Forelimb muscle (tissue), 1 donor: ENCODE data around the gene SLC9A8. TPM values are rescaled to one million over a fixed set of nuclear protein-coding genes. Genes with fewer than 3 reads are reported as not detected.

Experiments
- DNase-seq: peaks from one replicate; pipeline ENCODE4 v3.0.0-alpha.2; 2013; ENCODE audit warnings: low read depth
- polyA plus RNA-seq: library from polyadenylated mRNA; unstranded; fragments of 120-200 nt; gene quantifications from one replicate; pipeline ENCODE4 v1.2.1, GENCODE V29; 2013; ENCODE audit not compliant: insufficient read length

Gene SLC9A8
- polyA plus RNA-seq, 1 donor = 5.7 TPM

DNA sequence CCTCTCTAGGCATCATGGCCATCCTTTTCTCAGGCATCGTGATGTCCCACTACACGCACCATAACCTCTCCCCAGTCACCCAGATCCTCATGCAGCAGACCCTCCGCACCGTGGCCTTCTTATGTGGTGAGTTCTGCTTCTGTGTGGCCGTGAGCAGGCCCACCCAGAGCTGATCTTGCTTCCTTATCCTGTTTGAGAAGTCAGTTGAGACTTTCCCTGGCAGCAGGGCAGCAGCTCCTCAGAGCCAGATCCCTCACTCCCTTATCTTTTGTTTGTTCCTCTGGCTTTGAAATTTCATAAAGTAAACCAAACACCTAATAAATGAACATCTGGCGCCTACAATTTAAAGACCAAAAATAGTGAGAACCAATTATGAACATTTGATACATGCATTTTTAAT, 62.1 kb downstream of the SLC9A8 start:
- DNase-seq = no peak

DNA sequence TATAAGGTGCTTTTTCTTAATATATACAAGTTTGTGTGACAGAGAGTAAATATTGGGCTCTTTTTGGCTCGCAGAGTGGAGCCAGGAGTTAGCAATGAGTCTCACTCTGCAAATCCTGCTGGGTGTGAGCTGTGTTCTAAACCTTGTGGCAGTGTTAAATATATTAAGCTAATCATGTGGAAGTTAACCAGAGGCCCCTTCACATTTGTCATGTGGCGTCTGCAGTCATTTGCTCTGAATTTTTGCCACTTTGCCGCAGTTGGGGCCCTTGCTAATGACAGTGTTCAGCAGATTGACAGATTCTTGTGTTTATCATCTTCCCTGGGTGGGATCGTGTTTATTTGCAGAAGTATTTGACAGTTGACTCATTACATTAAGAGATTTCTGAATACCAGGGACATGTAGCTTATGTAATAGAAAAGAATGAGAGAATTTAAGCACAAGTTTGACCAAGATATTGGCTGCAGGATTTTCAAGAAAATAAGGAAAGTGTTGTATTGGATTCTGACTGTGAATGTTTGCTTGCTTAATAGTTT, 64.8 kb downstream of the SLC9A8 start:
- DNase-seq = no peak

DNA sequence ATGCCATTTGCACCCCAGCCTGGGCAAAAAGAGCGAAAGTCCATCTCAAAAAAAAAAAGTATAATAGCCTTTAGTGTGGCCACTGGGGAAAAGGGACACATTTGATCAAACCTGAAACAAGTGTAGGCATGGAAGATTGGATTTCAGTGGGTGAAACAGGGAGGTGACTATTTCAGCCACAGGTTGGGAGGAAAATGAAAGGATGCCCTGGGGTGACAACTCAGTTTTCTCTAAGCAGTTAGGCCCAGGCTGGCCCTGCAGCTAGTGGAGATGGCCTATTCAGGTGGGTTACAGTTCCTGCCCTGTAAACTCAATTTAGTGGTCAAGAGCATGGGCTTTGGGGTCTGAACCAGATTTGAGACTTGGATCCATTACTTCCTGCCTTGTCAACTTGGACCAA, 66.3 kb downstream of the SLC9A8 start:
- DNase-seq = no peak

DNA sequence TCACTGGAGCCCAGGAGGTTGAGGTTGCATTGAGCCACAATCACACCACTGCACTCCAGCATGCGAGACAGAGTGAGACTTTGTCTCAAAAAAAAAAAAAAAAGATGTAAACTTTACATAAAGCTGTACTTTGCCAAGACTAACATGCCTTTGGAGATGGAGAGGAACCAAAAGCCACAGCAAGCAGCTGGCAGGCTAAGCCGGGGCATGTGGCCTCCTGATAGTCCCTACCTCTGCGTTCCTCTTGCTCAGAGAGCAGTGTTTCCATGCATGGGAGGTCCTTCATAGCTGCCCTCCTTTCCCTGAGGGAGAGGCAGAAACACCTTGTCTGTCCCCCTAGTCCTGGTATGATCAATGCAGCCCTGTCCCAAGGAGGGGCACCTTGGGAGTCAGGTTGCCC, 67.5 kb downstream of the SLC9A8 start:
- DNase-seq = no peak

DNA sequence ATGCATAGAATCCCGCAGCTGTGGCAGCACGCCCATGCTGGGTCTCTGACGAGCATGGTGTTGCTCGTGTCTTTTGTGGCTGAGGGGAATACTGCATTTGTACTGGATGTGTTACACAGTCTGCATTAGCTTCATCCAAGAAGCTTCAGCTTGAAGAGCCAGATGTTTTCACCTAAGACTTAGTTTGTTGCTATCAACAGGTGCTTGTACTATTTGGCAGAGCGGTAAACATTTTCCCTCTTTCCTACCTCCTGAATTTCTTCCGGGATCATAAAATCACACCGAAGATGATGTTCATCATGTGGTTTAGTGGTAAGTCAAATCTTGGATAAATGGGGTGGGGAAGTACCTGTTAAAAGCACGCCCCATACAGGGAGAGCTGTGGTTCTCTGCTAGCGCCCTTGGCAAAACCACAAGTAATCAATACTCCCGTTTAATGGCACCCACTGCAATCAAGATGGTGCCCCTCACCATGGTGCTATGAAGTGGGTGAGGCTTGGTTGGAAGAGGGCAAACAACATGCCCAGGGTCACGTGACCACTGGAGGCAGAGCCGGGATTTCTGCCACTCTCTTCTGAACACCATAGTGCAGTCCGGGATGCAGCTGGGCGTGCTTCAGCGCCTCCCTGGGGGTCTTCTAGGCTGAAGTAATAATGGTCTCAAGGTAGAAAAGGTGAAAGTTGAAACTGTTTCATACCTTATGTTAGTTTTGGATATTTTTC, 68.3 kb downstream of the SLC9A8 start:
- DNase-seq = no peak

DNA sequence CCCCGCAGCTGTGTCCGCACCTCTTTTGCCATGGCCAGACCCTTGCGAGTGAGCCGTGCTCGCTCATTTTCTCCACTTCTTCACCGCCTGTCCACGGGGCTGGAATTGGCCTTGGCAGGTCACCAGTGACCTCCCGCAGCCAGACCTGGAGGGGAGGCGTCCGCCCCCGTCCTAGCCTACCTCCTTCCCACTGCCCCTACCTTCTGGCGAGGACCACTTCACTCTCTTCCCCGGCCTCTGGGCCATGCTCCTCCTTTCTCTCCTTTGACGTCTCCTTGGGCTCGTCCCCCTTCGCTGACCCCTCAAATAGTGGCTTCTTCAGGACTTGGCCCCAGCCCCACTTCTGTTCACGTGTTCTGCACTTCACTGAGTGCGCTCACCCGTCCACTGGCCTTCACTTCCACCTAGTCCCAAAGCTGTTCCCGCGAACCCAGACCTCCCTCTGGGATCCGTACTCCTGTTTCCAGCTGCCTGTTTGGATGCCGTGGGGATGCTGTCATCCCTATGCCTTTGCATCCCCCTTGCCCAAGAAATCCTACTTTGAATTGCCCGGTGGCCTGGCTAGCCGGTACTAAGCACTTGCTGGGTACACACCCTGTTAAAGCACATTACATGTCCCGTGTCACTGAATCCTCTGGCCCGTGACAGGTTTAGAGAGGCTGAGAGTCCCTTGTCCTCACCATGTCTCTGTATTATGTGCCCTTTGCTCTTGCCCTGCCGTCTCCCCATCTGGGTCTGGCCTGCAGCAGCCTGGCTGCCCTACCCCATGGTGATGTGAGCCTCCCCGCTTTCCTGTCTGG, 69.7 kb downstream of the SLC9A8 start:
- no peak for DNase-seq

DNA sequence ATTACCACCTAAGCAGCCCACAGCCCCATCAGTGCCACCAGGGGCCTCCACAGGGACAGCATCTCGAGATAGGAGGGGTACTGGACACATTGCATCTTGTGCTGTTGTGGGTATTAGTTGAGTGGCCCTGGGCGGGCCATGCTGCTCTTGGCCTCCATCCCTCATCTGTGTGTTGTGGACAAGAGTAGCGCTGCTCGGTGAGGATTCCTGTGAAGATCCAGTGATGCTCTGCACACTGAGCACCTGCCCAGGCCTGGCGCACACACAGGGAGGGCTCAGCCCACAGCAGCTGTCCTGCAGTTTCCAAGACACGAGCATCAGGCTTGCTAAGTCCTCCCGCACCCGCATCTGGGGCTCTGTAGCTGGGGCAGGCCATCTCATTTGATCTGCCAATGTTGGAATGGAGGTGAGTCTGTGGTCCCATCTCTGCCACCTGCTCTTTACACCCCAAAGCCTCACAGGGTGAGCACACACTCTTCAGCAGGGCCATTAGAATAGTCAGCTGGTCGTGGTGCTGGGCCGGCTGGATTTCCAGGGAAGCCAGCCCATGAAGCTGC, 70.7 kb downstream of the SLC9A8 start:
- DNase-seq = no peak

DNA sequence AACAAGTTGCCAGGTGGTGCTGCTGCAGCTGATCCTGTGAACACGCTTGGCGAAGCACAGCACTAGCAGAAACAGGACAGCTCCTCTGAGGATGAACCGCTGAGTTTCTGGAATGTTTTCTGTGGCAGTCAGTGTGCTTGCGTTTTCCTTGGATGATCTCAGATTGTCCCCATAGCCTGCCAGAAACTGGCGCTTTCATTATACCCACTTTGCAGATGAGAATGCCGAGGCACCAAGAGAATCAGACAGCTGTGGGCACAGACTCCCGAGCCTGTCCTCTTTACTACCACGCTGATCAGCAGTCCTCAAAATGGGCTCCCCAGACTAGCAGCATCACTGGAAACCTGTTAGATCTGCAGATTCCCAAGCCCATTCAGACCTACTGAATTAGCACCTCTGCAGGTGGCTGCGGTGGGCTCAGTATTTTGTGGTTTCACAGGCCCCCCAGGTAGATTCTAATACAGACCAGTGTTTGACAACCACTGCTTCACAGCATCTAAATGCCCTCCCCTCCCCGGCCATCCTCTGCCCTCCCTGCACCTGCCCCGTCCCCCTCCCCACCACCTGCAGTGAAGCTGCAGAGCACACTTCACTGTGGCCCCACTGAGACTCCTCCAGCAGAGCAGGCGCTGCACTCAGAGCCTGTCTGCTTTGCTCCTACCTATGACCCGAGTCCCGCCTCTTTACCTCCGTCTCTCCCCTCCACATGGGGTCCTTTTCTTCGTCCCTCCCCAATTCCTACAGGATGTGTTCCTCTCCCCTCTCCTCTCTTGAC, 73.1 kb downstream of the SLC9A8 start:
- no peak for DNase-seq

DNA sequence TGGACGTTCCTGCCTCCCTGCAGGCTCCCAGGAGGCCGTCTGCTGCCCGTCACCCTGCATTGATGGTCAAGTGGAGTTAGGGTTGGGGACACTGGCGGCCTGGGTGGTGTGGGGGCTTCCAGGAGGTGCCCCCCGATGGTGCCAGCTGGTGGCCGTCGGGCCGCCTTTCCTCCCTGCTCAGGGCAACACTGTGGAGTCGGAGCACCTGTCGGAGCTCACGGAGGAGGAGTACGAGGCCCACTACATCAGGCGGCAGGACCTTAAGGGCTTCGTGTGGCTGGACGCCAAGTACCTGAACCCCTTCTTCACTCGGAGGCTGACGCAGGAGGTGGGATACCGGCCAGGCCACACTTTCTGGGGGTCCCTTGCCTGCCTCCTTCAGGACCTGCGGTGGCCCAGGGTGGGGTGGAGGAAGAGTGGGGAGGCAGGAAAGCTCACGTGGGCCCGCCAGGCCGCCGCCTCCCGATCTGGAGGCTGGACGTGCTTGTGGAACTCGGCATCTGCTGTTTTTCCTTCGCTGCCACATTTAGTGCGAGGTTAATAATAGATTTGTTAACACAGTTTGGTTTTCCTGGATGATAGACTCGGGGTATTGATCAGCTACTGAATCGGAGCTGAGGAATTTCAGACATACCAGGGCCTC, 74.1 kb downstream of the SLC9A8 start:
- no peak for DNase-seq

DNA sequence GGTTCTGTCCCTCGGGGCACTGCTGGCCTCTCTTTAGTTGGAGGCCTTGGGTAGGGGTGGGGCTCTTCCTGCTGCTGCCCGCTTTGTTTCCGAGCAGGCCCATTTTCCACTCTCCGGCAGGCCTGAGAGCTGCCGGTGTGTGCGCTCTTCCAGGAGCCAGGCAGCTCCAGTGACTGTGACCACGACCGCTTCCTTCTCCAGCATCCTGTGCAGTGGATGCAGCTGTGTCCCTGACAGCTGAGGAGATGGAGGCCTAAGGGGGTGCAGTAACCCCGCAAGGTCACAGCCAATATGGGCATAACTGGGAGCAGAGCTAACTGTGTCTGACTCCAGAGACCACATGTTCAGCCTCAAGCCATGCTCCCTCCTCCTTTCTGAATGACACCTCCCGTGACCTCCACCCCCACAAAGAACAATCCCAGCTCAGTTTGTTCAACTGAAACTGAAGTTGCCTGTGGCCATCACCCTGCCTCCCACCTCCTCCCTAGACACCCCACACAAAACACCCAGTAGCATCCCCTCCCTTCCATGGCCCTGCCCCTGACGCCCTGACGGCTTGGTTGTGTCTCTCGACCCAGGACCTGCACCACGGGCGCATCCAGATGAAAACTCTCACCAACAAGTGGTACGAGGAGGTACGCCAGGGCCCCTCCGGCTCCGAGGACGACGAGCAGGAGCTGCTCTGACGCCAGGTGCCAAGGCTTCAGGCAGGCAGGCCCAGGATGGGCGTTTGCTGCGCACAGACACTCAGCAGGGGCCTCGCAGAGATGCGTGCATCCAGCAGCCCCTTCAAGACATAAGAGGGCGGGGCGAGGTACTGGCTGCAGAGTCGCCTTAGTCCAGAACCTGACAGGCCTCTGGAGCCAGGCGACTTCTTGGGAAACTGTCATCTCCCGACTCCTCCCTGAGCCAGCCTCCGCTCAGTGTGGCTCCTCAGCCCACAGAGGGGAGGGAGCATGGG, 74.9 kb downstream of the SLC9A8 start:
- no peak for DNase-seq

DNA sequence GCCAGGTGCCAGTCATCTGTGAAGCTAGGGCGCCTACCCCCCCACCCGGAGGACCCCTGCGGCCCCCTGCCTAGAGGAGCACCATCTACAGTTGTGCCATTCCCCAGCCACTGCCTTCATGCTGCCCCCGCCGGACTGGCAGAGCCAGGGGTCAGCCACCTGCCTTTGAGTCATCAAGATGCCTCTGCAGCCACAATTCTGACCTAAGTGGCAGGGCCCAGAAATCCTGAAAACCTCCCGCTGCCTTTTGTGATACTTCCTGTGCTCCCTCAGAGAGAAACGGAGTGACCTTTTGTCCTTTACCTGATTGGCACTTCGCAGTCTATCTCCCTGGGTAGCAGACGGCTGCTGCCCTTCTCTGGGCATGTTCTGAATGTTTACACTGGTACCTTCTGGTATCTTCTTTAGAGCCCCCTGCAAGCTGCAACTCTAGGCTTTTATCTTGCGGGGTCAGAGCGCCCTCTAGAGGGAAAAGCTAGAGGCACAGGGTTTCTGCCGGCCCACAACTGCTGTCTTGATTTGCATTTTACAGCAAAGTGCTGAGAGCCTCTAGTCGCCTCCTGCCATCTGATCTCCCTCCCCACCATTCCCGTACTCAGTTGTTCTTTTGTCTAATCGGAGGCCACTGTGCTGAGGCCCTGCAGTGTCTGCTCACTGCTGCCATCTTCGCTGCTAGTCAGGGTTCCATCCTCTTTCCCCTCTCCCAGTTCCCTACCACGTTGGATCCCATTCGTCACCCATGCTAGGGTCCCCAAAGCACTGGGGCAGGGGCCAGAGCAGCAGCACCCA, 75.8 kb downstream of the SLC9A8 start:
- no peak for DNase-seq

DNA sequence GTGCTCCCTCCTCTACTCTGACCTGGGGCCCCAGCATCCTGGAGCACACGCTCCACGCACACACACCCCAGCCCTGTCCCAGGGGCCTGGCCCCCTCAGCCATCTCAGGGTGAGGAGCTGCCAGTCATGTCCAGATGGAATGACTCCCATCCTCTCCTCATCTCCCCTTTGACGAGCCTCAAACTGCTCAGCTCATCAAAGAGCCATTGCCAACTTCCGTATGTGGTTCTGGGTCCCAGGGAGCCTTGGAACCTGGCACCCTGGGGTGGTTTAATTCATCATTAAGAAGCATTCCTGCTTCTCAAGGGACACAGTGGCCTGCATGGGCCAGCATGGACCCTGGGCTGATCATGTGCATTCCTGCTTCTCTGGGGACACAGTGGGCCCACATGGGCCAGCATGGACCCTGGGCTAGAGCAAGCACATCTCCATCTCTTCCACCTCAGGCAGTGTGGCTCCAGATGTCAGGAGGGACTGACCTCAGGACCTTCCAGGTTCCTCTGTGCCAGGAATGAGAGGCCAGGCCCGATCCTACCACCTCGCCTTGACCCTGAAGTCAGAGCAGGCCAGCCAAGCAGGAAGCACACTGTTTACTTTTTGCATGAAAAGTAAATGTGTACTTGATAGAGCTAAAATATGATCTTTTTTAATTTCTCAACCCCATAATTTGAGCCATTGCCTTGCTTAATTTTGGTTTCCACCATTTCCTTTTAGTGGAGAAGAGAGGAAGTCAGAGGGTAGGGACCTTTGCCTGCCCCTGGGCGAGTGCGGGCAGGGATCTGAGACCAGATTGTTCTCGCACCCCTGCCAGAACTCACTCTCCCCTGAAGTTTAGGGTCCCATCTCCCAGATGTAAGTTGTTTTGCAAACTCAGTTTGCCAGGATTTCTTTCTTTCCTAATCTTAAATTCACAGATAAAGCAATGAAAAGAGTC, 76.6 kb downstream of the SLC9A8 start:
- no peak for DNase-seq

DNA sequence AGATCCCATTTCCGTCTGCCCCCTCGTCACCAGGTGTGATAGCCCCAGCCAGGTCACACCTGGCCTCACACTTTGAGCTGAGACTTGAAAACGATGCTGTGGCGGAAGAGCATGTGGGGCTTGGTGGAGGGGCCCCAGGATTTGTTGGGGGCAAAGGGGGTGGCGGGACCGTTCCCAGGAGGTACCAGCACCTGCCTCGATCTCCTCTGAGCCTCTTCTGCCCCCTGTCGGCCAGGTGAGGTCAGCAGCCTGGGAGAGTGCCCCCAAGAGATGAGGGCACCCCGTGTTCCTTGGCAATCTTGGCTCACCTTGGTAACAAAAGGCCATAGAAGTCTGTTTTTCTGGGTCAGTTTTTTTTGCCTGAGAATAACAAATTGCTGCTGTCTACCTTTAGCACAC, 77.3 kb downstream of the SLC9A8 start:
- no peak for DNase-seq

DNA sequence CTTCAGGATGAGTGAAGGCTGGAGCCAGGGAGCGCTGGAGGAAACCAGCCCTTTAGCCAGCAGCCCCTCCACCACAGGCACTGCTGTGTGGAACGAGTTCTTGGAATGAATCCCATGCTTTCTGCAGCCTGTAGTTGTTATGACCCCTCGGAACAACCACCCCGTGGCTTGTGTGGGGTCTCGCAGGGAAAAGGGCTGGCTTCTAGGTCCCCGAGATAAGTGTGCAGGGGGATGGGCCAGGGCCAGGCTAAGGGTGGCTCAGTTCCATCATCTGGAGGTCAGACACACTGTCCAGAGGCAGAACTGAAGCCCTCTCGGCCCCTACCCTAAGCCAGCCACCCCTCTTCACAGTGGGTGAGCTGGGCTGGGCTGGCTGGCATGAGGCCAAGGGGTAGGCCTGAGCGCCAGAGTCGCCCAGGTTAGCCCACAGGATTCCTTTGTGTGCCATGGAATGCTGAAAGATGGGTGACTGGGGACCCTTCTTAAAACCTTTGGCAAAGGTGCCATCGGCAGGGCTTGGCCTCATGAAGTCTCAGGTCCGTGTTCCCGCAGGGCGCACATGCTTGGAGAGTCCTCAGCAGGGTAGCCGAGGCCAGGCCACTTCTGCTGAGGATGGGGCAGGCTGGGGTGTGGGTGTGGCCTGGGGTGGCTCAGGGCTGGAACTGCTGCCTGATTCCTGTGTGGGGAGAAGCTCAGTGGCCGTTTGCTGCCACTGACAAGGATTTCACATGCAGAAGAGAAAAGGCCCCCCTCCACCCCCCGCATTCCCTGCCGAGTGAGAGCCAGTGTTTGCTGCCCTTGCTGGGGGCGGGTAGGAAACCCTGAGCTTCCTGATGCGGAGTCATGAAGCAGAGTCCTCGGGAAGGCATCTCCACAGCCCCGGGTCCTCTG, 78.1 kb downstream of the SLC9A8 start:
- no peak for DNase-seq

DNA sequence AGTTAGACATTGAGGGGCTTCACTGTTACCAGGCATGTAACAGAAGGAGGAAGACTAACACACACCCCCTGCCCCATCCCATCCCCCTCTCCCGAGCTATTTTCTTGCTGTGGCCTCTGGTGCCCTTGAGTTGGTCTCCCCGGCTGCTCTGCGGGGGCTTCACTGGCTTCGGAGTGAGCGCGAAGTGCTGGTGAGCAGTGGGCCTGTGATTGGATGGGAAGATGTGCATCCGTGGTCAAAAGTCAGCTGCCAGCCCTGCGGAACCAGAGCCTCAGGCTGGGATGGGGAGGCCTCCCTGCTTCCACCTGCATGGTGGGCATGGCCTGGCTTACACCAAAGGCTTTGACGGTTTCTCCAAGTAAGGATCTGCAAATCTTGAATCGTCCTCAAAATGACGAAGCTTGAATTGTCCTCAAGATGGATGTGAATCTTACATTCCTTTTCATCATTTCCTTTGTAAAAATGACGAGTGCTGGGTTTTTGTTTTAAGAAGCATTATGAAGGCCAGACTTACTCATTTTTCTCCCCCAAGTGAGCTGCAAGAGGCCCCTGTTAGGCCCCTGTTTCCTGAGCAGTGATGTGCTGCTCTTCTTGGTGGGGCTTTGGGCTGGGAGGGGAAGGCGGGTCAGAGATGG, 79.0 kb downstream of the SLC9A8 start:
- no peak for DNase-seq

DNA sequence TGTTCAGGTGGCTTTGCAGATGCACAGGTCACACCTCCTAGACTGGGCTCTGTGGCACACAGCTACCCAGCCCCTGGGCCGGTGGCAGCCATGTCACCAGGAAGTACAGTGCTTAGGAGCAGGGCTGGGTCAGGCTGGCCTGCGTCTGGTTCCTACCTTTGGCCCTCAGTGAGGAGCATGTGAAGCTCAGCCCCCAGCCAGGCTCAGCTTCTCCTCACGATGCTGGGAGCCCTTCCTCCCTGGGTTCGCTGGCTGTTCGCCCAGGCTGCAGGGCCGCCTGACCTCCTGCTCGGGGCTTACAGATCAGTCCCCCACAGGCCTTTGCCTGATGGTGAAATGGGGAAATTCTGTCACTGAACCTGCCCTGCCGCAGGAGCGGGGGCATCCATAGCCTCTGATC, 79.6 kb downstream of the SLC9A8 start:
- no peak for DNase-seq

DNA sequence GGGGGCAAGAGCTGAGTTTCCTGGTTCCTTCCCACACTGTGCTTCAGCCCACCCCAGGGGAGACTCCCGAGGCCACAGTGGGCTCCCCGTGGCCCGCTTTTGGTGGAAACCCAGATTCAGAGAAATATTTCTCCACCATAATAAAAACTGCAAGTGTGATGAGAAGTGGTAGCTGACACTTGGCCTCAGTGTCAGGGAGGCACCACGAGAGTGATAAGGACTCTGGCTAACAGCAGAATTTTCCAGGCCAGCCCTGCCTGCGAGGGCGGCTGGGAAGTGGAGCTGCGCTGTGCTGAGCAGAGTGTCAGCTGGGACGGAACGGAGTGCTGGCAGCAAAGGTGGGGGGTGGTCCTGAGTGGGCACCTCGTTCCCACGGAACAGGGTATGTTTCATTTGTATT, 80.2 kb downstream of the SLC9A8 start:
- no peak for DNase-seq
